Esophagus squamous epithelium (tissue), 5 donors: ENCODE data around the gene LRP1B. TPM values are rescaled to one million over a fixed set of nuclear protein-coding genes. Genes with fewer than 3 reads are reported as not detected.

Experiments used
- DNase-seq: peaks from one replicate; lab custom pipeline; 2025; lab: John Stamatoyannopoulos, UW
- H3K27ac ChIP-seq, 4 donors: fragments of 200-600 bp; sonication (generic); one replicate each; pipeline ENCODE4 v1.5.1; 2016 to 2019; ENCODE audit warnings: mild to moderate bottlenecking in 1 of 4
- H3K27me3 ChIP-seq, 4 donors: fragments of 200-600 bp; sonication (generic); 1 replicate in 3 of 4; 2 replicates in 1 of 4; pipeline versions ENCODE4 v1.5.1 to v1.6.0; 2017 to 2021; ENCODE audit warnings: antibody characterized with exemption in 1 of 4
- H3K36me3 ChIP-seq, 3 donors: fragments of 200-600 bp; sonication (generic); one replicate each; pipeline ENCODE4 v1.5.1; 2016 to 2019
- H3K4me1 ChIP-seq, 3 donors: fragments of 200-600 bp; sonication (generic); one replicate each; pipeline ENCODE4 v1.5.1; 2017 to 2019
- H3K4me3 ChIP-seq, 4 donors: fragments of 200-600 bp; sonication (generic); 1 replicate in 3 of 4; 2 replicates in 1 of 4; pipeline ENCODE4 v1.5.1; 2016 to 2019; ENCODE audit warnings: mild to moderate bottlenecking in 2 of 4, moderate library complexity in 1 of 4
- H3K9me3 ChIP-seq, 3 donors: fragments of 200-600 bp; sonication (generic); one replicate each; pipeline ENCODE4 v1.5.1; 2016 to 2019
- POLR2A ChIP-seq, 4 donors: fragments of 450-650 bp; IDR thresholded peaks; one replicate each; pipeline ENCODE4 v1.6.1; 2017; ENCODE audit warnings: antibody characterized with exemption in 4 of 4, mild to moderate bottlenecking in 4 of 4, moderate library complexity in 3 of 4
- WGBS, 2 donors: methylation state at CpG; one replicate each; pipeline ENCODE4 v1.1.5; 2018; 5-methylcytosine and 5-hydroxymethylcytosine counted together
- intact Hi-C: fragments of 100-400 bp; cut with DNase I; formaldehyde crosslinking; loops from one replicate; pipeline ENCODE4 v1.15.0; 2022
- total RNA-seq, 4 donors: library from RNA; depleted of rRNA; stranded (reverse); fragments of >200 nt; gene quantifications; one replicate each; pipeline ENCODE4 v1.1.0, GENCODE V29; 2016
- TF ChIP-seq, protein P1 (sequence below), 6 experiments: fragments of 450-650 bp in 4 of 6; fragments of 200-600 bp in 2 of 6; sonication (generic) in 2 of 6; IDR thresholded peaks; one replicate each; pipeline ENCODE4 v1.5.1; 2016 to 2019; ENCODE audit warnings: antibody characterized with exemption in 6 of 6, mild to moderate bottlenecking in 4 of 6, moderate library complexity in 4 of 6
- donor health status: DM: yes; HTN: yes; CAD: no.

The LRP1B gene
- total RNA-seq, 4 donors from 2014 or later, result 0.04 to 1.1 (median 0.23) TPM

DNA sequence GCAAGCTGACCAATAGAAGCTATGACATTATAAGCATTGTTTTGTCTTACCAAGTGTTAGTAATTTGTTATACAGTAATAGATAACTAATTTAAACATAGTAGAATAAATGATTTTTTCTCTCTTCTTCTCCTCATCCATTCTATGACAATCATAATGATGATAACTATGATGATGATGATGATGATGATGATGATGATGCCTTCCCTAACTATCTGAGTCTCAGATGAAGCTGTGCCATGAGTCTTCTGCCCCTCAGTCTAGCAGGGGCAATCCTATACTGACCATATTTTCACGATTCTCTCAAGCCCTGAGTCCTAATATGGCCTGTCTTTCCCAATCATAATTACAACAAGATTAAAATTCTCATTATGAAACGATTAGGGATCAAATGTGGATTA, 1369.0 kb downstream of the LRP1B start:
- no peak for DNase-seq
- no peaks in the 10 kb centered on the region for H3K4me1 ChIP-seq
- H3K4me3 ChIP-seq, result no peak overlapping the region
- H3K27ac ChIP-seq, result no peak overlapping the region
- 31 to 53% methylated on average over 2 of the region's 2 CpGs for WGBS, 2 donors
- H3K36me3 ChIP-seq, result no peaks in the 10 kb centered on the region
- no peaks in the 10 kb centered on the region for H3K27me3 ChIP-seq
- TF ChIP-seq POLR2A (IDR thresholded peaks at IDR 0.05), result no peak
- TF ChIP-seq, protein P1, sequence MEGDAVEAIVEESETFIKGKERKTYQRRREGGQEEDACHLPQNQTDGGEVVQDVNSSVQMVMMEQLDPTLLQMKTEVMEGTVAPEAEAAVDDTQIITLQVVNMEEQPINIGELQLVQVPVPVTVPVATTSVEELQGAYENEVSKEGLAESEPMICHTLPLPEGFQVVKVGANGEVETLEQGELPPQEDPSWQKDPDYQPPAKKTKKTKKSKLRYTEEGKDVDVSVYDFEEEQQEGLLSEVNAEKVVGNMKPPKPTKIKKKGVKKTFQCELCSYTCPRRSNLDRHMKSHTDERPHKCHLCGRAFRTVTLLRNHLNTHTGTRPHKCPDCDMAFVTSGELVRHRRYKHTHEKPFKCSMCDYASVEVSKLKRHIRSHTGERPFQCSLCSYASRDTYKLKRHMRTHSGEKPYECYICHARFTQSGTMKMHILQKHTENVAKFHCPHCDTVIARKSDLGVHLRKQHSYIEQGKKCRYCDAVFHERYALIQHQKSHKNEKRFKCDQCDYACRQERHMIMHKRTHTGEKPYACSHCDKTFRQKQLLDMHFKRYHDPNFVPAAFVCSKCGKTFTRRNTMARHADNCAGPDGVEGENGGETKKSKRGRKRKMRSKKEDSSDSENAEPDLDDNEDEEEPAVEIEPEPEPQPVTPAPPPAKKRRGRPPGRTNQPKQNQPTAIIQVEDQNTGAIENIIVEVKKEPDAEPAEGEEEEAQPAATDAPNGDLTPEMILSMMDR (IDR thresholded peaks at IDR 0.05), result no peak
- intact Hi-C loops, result no loop called here
- H3K9me3 ChIP-seq, result no peaks in the 10 kb centered on the region

DNA sequence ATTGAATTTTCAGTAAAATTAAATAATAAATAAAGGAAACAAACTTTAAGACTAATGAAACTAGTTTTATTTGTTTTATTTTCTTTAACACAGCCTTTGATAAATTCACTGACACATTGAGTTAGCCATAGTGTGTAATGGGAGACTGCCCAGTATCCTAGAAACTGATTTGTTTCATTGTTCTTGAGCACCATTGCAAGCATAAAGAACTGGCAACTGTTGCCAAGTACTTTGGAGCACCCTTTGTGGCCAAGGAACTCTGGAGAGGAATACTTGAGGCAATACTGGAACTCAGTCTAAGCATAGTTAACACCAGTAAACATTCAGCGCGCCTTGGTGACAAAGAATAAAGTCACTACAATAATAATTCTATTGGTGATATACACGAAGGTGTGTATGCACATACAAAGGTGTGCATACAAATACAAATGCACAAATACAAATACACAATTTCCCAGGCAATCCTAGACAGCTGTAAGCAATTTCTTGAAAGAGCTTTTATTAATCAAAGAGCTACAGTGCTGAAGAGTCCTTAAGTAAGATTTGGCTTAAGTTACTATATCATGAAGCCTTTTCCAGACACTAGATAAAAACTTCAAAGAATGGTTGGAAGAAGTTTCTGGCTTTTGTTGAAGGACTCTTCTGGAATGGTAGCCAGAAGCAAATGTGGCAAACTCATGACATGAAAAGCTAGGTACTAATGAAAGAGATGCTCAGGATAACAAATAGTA, 1371.2 kb downstream of the LRP1B start:
- Histone ChIP-seq H3K27ac (no peak overlapping the region), H3K27me3 (no peaks in the 10 kb centered on the region), H3K4me1 (no peaks in the 10 kb centered on the region), H3K36me3 (no peaks in the 10 kb centered on the region), H3K9me3 (no peaks in the 10 kb centered on the region), H3K4me3 (no peak overlapping the region)
- intact Hi-C loops, result no loop called here
- no peak for DNase-seq
- 69 to 70% methylated on average over 3 of the region's 3 CpGs for WGBS, 2 donors
- TF ChIP-seq, protein P1 (IDR thresholded peaks at IDR 0.05), result no peak
- TF ChIP-seq POLR2A (IDR thresholded peaks at IDR 0.05), result no peak

DNA sequence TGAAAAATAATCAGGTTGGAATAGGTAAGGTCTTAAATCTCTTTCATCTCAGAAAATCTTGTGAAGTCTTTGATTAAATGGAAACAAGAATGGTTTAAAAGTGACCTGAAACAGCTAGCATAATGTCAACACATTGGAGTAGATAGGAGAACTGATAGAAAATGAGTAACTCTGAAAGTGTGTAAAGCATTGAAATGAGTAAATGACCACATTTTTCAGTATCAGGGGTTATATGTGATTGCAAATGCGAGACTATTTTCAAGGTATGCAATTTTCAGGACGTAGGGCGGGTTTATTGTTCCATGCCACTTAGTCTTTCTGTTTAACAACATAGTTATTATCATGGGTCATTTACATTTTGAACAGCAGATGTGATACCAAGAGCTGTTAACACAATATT, 1383.2 kb downstream of the LRP1B start:
- TF ChIP-seq, protein P1 (IDR thresholded peaks at IDR 0.05), result no peak
- TF ChIP-seq POLR2A (IDR thresholded peaks at IDR 0.05), result no peak
- Histone ChIP-seq H3K4me3 (no peak overlapping the region), H3K4me1 (no peaks in the 10 kb centered on the region), H3K27ac (no peak overlapping the region), H3K9me3 (no peaks in the 10 kb centered on the region), H3K27me3 (no peaks in the 10 kb centered on the region), H3K36me3 (no peaks in the 10 kb centered on the region)
- WGBS, 2 donors, result 80 to 90% methylated on average over 3 of the region's 3 CpGs
- intact Hi-C loops, result no loop called here
- DNase-seq, result no peak

DNA sequence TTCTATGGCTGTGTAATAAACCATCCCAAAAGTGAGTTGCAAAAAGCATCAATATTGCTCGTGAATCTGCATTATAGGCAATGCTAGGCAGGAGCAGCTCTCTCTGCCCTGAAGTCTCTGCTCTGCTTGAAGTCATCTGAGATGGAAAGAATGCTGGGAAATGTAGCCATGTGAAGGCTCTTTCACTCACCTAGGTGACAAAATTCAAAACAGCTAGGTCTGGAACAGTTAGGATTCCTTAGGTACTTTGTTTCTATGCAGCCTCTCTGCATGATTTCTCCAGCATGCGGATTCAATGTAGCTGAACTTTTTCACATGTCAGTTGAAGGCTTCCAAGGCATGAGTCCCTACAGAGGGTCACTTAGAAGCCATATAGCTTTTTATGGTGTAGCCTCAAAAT, 1383.7 kb downstream of the LRP1B start:
- Histone ChIP-seq H3K27me3 (no peaks in the 10 kb centered on the region), H3K9me3 (no peaks in the 10 kb centered on the region), H3K27ac (no peak overlapping the region), H3K36me3 (no peaks in the 10 kb centered on the region), H3K4me3 (no peak overlapping the region), H3K4me1 (no peaks in the 10 kb centered on the region)
- no peak for DNase-seq
- 69 to 71% methylated on average over 2 of the region's 2 CpGs for WGBS, 2 donors
- intact Hi-C loops, result no loop called here
- TF ChIP-seq, protein P1 (IDR thresholded peaks at IDR 0.05), result no peak
- TF ChIP-seq POLR2A (IDR thresholded peaks at IDR 0.05), result no peak

DNA sequence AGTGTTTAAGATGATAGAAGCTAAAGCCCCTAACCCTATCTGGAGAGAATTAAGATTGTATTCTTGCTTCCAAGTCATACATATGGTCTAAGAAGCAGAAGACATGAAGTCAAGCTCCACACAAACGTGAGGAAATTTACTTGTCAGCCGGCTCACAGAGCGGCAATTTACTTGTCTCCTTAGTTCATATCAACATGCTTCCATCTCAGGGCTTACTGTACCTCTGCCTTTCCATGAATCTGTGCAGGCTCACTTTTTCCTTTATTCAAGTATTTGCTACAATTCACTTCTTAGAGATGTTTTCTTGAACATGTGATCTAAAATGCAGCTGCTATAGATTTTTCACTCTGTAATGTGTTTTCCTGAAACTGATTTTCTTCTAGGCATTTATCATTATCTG, 1386.4 kb downstream of the LRP1B start:
- Histone ChIP-seq H3K36me3 (no peaks in the 10 kb centered on the region), H3K4me1 (no peaks in the 10 kb centered on the region), H3K4me3 (no peak overlapping the region), H3K9me3 (no peaks in the 10 kb centered on the region), H3K27me3 (no peaks in the 10 kb centered on the region), H3K27ac (no peak overlapping the region)
- TF ChIP-seq, protein P1 (IDR thresholded peaks at IDR 0.05), result no peak
- no peak for TF ChIP-seq POLR2A (IDR thresholded peaks at IDR 0.05)
- intact Hi-C loops, result no loop called here
- 69 to 83% methylated on average over 3 of the region's 3 CpGs for WGBS, 2 donors
- no peak for DNase-seq
